SK-N-SH (cell line): Measurements from ENCODE around the gene INTS6. TPM values are rescaled to one million over a fixed set of nuclear protein-coding genes. Genes with fewer than 3 reads are reported as not detected.

Source experiments
- CTCF ChIA-PET: fragments of 300-600, 350-600 bp; formaldehyde crosslinking; extraction: SDS; loops from one replicate; lab custom pipeline; 2021; lab: Yijun Ruan, JAX
- POLR2A ChIA-PET: fragments of 350-600 bp; sonication (Branson Sonifier 250); formaldehyde crosslinking; extraction: SDS; loops from one replicate; lab custom pipeline; 2020; ENCODE audit warnings: antibody characterized with exemption, inconsistent platforms; lab: Yijun Ruan, JAX
- DNase-seq: peaks from one replicate; pipeline ENCODE4 v3.0.0; 2012
- H2AFZ ChIP-seq: fragments of 200-600 bp; sonication (generic); 2 replicates; pipeline ENCODE4 v1.8.1; 2016; ENCODE audit warnings: antibody characterized with exemption, mild to moderate bottlenecking, low read depth
- H3F3A ChIP-seq: fragments of 200-600 bp; sonication (generic); replicated peaks from 2 replicates; pipeline ENCODE3; 2016; ENCODE audit warnings: antibody characterized with exemption, mild to moderate bottlenecking; ENCODE audit not compliant: insufficient read depth
- H3K27ac ChIP-seq, 2 experiments: fragments of 200-500 bp in 1 of 2; fragments of 200-600 bp in 1 of 2; sonication (Bioruptor generic) in 1 of 2; sonication (generic), shearing (Covaris generic) in 1 of 2; 2 replicates each; pipeline versions ENCODE4 v1.5.1 to v1.6.1; 2014 to 2016; ENCODE audit warnings: low read depth in 2 of 2, inconsistent platforms in 1 of 2, low read length in 1 of 2, mild to moderate bottlenecking in 1 of 2, mixed read lengths in 1 of 2
- H3K27me3 ChIP-seq: fragments of 200-600 bp; sonication (generic), shearing (Covaris generic); 2 replicates; pipeline ENCODE4 v1.6.1; 2016; ENCODE audit warnings: mixed run types; ENCODE audit not compliant: insufficient read depth
- H3K36me3 ChIP-seq, 2 experiments: fragments of 200-500 bp in 1 of 2; fragments of 200-600 bp in 1 of 2; sonication (Bioruptor generic) in 1 of 2; sonication (generic) in 1 of 2; replicated peaks in 1 of 2; 2 replicates each; pipeline versions ENCODE3 to v1.5.1; 2014 to 2016; ENCODE audit warnings: low read length in 1 of 2, mild to moderate bottlenecking in 1 of 2; ENCODE audit not compliant: insufficient read depth in 2 of 2, control insufficient read depth in 1 of 2
- H3K4me1 ChIP-seq, 2 experiments: fragments of 200-500 bp in 1 of 2; fragments of 200-600 bp in 1 of 2; sonication (Bioruptor generic) in 1 of 2; sonication (generic), shearing (Covaris generic) in 1 of 2; 2 replicates each; pipeline versions ENCODE4 v1.5.1 to v1.6.1; 2014 to 2016; ENCODE audit warnings: low read depth in 1 of 2, low read length in 1 of 2, mixed run types in 1 of 2; ENCODE audit not compliant: insufficient read depth in 2 of 2, control insufficient read depth in 1 of 2
- H3K4me2 ChIP-seq: fragments of 200-600 bp; sonication (generic), shearing (Covaris generic); 2 replicates; pipeline ENCODE4 v1.6.1; 2017; ENCODE audit warnings: mixed run types
- H3K4me3 ChIP-seq, 2 experiments: fragments of 200-500 bp in 1 of 2; fragments of 200-600 bp in 1 of 2; sonication (Bioruptor generic) in 1 of 2; sonication (generic), shearing (Covaris generic) in 1 of 2; 2 replicates each; pipeline versions ENCODE4 v1.5.1 to v1.8.1; 2014 to 2016; ENCODE audit warnings: low read depth in 2 of 2, inconsistent platforms in 1 of 2, low read length in 1 of 2, mild to moderate bottlenecking in 1 of 2, mixed read lengths in 1 of 2, moderate library complexity in 1 of 2
- H3K79me2 ChIP-seq: fragments of 200-600 bp; sonication (generic); 2 replicates; pipeline ENCODE4 v1.8.1; 2017; ENCODE audit warnings: mild to moderate bottlenecking; ENCODE audit not compliant: insufficient read depth
- H3K9ac ChIP-seq: fragments of 200-600 bp; sonication (generic); 2 replicates; pipeline ENCODE4 v1.6.1; 2017; ENCODE audit warnings: mixed run types
- H3K9me2 ChIP-seq: fragments of 200-600 bp; sonication (generic); 2 replicates; pipeline ENCODE4 v1.6.1; 2017; ENCODE audit warnings: mixed run types
- H3K9me3 ChIP-seq: fragments of 200-600 bp; sonication (generic); 2 replicates; pipeline ENCODE4 v1.6.1; 2017; ENCODE audit warnings: mixed run types, mild to moderate bottlenecking, moderate library complexity
- H4K20me1 ChIP-seq: fragments of 200-600 bp; sonication (generic); 2 replicates; pipeline ENCODE4 v1.6.1; 2017; ENCODE audit warnings: mild to moderate bottlenecking, mixed run types; ENCODE audit not compliant: insufficient read depth
- ELF1 ChIP-seq: IDR thresholded peaks from 2 replicates; pipeline ENCODE4 v1.4.0; 2012
- GATA2 ChIP-seq: sonication (generic); formaldehyde crosslinking; IDR thresholded peaks from 2 replicates; pipeline ENCODE4 v1.5.0; 2020; ENCODE audit warnings: mild to moderate bottlenecking, missing genetic modification reagents
- MEF2A ChIP-seq: IDR thresholded peaks from 2 replicates; pipeline ENCODE4 v1.4.0; 2012; ENCODE audit warnings: low read depth, borderline replicate concordance
- MXI1 ChIP-seq: IDR thresholded peaks from 2 replicates; pipeline ENCODE4 v1.6.1; 2012; ENCODE audit warnings: mild to moderate bottlenecking, low read depth, low read length, improper control_type of control experiment
- NRF1 ChIP-seq: IDR thresholded peaks from 2 replicates; pipeline ENCODE4 v1.6.1; 2012; ENCODE audit warnings: low read depth, mild to moderate bottlenecking, low read length
- RCOR1 ChIP-seq: fragments of 150-350 bp; IDR thresholded peaks from 2 replicates; pipeline ENCODE4 v1.6.1; 2017; ENCODE audit warnings: antibody characterized with exemption, low read length
- RFX5 ChIP-seq: IDR thresholded peaks from 2 replicates; pipeline ENCODE4 v1.6.1; 2012; ENCODE audit warnings: mild to moderate bottlenecking, improper control_type of control experiment, low read length
- RXRA ChIP-seq: IDR thresholded peaks from 2 replicates; pipeline ENCODE4 v1.4.0; 2012; ENCODE audit warnings: low read depth, mild to moderate bottlenecking, borderline replicate concordance
- SIN3A ChIP-seq: IDR thresholded peaks from 2 replicates; pipeline ENCODE4 v1.6.1; 2012; ENCODE audit warnings: low read depth, mild to moderate bottlenecking, low read length, moderate library complexity, borderline replicate concordance
- SMC3 ChIP-seq: IDR thresholded peaks from 2 replicates; pipeline ENCODE4 v1.6.1; 2012; ENCODE audit warnings: low read depth, low read length, improper control_type of control experiment
- TAF1 ChIP-seq: IDR thresholded peaks from 2 replicates; pipeline ENCODE4 v1.6.1; 2012; ENCODE audit warnings: low read depth, mild to moderate bottlenecking, low read length, moderate library complexity, borderline replicate concordance
- TCF12 ChIP-seq: IDR thresholded peaks from 2 replicates; pipeline ENCODE4 v1.4.0; 2012
- WGBS: methylation state at CpG from one replicate; pipeline ENCODE4 v1.1.6; 2017; ENCODE audit warnings: low lambda C conversion rate; 5-methylcytosine and 5-hydroxymethylcytosine counted together
- polyA plus RNA-seq, 3 experiments: library from polyadenylated mRNA; depleted of rRNA; stranded (reverse); fragments of >200 nt; gene quantifications; 2 replicates each; pipeline ENCODE4 v1.2.3, GENCODE V29; 2012
- TF ChIP-seq, protein P1 (sequence below): fragments of 150-350 bp; IDR thresholded peaks from 2 replicates; pipeline ENCODE4 v1.6.1; 2016; ENCODE audit warnings: mild to moderate bottlenecking, low read depth, low read length
- TF ChIP-seq, protein P2 (sequence below): IDR thresholded peaks from 2 replicates; pipeline ENCODE4 v1.4.0; 2012; ENCODE audit warnings: low read depth, borderline replicate concordance
- TF ChIP-seq, protein P3 (sequence below): fragments of 150-350 bp; IDR thresholded peaks from 2 replicates; pipeline ENCODE4 v1.6.1; 2017; ENCODE audit warnings: antibody characterized with exemption, low read length, low read depth, borderline replicate concordance
- TF ChIP-seq, protein P4 (sequence below): IDR thresholded peaks from 2 replicates; pipeline ENCODE4; 2012

The INTS6 gene
- polyA plus RNA-seq, 1 of the 3 experiments (the other 2 are of a cell fraction), result 7.7 TPM

DNA sequence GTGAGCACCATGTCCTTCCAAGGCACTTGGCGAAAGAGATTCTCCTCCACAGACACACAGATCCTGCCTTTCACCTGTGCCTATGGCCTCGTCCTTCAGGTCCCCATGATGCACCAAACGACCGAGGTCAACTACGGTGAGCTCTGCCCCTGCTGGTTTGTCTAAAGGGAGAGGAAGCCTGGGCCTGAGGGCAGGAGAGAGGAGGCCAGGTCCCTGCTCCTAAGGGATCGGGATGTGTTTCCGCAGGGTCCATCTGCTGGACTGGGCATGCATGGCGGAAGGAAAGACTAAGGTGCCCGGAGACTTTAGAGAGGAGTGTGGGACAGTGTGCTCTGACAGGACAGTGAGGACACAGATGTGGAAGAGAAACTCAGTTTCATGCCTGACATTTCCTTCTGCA, 105.7 kb downstream of the INTS6 start:
- Histone ChIP-seq H3F3A (no peaks in the 10 kb centered on the region), H3K4me3 (no peak overlapping the region), H4K20me1 (no peaks in the 10 kb centered on the region), H3K79me2 (no peaks in the 10 kb centered on the region), H3K9me2 (no peaks in the 10 kb centered on the region), H3K4me2 (no peak overlapping the region), H3K9me3 (no peaks in the 10 kb centered on the region), H3K27me3 (no peaks in the 10 kb centered on the region), H3K4me1 (peaks cover under 1 to 4% of the 10 kb centered on the region in 2 experiments; a peak in 1 of 4 replicates), H2AFZ (no peak overlapping the region), H3K36me3 (peaks cover 0 to under 1% of the 10 kb centered on the region in 2 experiments), H3K27ac (no peak overlapping the region), H3K9ac (no peak overlapping the region)
- WGBS, result 94% methylated on average over 5 of the region's 9 CpGs
- ChIA-PET POLR2A (no interaction called here), CTCF (no interaction called here)
- TF ChIP-seq ELF1 (no peak), RXRA (no peak), SMC3 (no peak), RCOR1 (no peak), GATA2 (CRISPR knock-in tag) (no peak), TAF1 (no peak)
- TF ChIP-seq, protein P1, sequence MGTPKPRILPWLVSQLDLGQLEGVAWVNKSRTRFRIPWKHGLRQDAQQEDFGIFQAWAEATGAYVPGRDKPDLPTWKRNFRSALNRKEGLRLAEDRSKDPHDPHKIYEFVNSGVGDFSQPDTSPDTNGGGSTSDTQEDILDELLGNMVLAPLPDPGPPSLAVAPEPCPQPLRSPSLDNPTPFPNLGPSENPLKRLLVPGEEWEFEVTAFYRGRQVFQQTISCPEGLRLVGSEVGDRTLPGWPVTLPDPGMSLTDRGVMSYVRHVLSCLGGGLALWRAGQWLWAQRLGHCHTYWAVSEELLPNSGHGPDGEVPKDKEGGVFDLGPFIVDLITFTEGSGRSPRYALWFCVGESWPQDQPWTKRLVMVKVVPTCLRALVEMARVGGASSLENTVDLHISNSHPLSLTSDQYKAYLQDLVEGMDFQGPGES, result no peak
- TF ChIP-seq, protein P2, sequence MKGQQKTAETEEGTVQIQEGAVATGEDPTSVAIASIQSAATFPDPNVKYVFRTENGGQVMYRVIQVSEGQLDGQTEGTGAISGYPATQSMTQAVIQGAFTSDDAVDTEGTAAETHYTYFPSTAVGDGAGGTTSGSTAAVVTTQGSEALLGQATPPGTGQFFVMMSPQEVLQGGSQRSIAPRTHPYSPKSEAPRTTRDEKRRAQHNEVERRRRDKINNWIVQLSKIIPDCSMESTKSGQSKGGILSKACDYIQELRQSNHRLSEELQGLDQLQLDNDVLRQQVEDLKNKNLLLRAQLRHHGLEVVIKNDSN, result no peak
- DNase-seq, result no peak

DNA sequence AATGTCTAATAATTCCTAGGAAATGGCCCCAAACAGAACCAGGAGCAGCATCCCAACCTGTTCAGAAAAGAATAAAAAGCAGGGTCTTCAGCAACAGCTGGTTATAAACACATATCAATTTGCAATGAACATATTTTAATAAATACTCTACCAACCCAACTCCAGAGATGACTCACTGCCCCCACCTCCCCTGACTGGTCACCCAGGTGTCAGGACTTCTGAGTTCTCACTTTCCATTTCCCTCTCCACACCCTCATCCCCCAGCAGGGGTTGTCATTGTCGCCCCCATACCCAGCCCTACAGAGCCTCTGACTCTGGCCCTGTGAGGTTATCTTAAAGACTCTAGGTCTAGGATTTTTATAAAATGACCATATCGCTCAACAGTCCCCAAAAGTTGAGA, 106.4 kb downstream of the INTS6 start:
- H3K9ac ChIP-seq, result no peak overlapping the region
- peaks cover 4 to 7% of the 10 kb centered on the region in 2 experiments; a peak in 1 of 4 replicates for H3K4me1 ChIP-seq
- ChIA-PET POLR2A (no interaction called here), CTCF (interaction anchor here (1.3 kb wide), 1 partner anchor 24 kb away, joined by 3 read pairs; no protein-coding TSS in a partner anchor)
- no peaks in the 10 kb centered on the region for H3K9me2 ChIP-seq
- WGBS, result 96% methylated on average over 2 of the region's 2 CpGs
- DNase-seq, result no peak
- no peaks in the 10 kb centered on the region for H4K20me1 ChIP-seq
- H3K27me3 ChIP-seq, result no peaks in the 10 kb centered on the region
- H3K27ac ChIP-seq, result no peak overlapping the region
- H3K79me2 ChIP-seq, result no peaks in the 10 kb centered on the region
- no peak overlapping the region for H2AFZ ChIP-seq
- H3K4me3 ChIP-seq, result no peak overlapping the region
- H3K9me3 ChIP-seq, result no peaks in the 10 kb centered on the region
- H3F3A ChIP-seq, result no peaks in the 10 kb centered on the region
- no peak overlapping the region for H3K4me2 ChIP-seq
- H3K36me3 ChIP-seq, result no peaks in the 10 kb centered on the region
- TF ChIP-seq MXI1 (no peak), NRF1 (no peak), RCOR1 (no peak), TCF12 (no peak), MEF2A (no peak), ELF1 (no peak), RXRA (no peak), TAF1 (no peak), RFX5 (no peak), GATA2 (CRISPR knock-in tag) (no peak), SIN3A (no peak)
- TF ChIP-seq, protein P2, result no peak
- TF ChIP-seq, protein P3, sequence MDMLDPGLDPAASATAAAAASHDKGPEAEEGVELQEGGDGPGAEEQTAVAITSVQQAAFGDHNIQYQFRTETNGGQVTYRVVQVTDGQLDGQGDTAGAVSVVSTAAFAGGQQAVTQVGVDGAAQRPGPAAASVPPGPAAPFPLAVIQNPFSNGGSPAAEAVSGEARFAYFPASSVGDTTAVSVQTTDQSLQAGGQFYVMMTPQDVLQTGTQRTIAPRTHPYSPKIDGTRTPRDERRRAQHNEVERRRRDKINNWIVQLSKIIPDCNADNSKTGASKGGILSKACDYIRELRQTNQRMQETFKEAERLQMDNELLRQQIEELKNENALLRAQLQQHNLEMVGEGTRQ, result no peak
- TF ChIP-seq, protein P4, sequence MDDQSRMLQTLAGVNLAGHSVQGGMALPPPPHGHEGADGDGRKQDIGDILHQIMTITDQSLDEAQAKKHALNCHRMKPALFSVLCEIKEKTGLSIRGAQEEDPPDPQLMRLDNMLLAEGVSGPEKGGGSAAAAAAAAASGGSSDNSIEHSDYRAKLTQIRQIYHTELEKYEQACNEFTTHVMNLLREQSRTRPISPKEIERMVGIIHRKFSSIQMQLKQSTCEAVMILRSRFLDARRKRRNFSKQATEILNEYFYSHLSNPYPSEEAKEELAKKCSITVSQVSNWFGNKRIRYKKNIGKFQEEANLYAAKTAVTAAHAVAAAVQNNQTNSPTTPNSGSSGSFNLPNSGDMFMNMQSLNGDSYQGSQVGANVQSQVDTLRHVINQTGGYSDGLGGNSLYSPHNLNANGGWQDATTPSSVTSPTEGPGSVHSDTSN, result no peak
